GM12878 (cell line): ENCODE data around the gene IPPK. TPM values are rescaled to one million over a fixed set of nuclear protein-coding genes. Genes with fewer than 3 reads are reported as not detected.

Experiments
- ATAC-seq: fragments of 200-7000 bp; cut with Tn5 transposase; 3 replicates; pipeline ENCODE4 v1.9.1; 2020; ENCODE audit warnings: mild to moderate bottlenecking, moderate library complexity
- BruUV-seq: library from RNA; stranded (reverse); fragments of 400-500 nt; replicated peaks from 2 replicates; lab custom pipeline; 2021; lab: Mats Ljungman, UMichigan
- CTCF ChIA-PET: fragments of 300-600 bp; sonication (Branson Sonifier 250); formaldehyde crosslinking; extraction: SDS; loops from one replicate; lab custom pipeline; 2021; ENCODE audit warnings: inconsistent platforms; lab: Yijun Ruan, JAX
- POLR2A ChIA-PET: fragments of 350-600 bp; formaldehyde crosslinking; extraction: SDS; loops from one replicate; lab custom pipeline; 2021; ENCODE audit warnings: inconsistent platforms; lab: Charles Lee
- RAD21 ChIA-PET: fragments of 300-600 bp; sonication (Branson Sonifier 250); formaldehyde crosslinking; loops from one replicate; lab custom pipeline; 2023; ENCODE audit warnings: antibody characterized with exemption; ENCODE audit not compliant: unreplicated experiment; lab: Charles Lee
- SMC1A ChIA-PET: fragments of 300-600 bp; sonication (Branson Sonifier 250); formaldehyde crosslinking; loops from one replicate; lab custom pipeline; 2023; ENCODE audit not compliant: unreplicated experiment, uncharacterized antibody; lab: Charles Lee
- DNase-seq: peaks from one replicate; pipeline ENCODE4 v3.0.0-alpha.2; 2011; ENCODE audit warnings: low read depth, low spot score
- FAIRE-seq: peaks from 3 replicates; lab custom pipeline; 2011; peaks lifted over from hg19 to GRCh38; lab: Jason Lieb, UNC
- H2AFZ ChIP-seq: 2 replicates; pipeline ENCODE4 v1.6.0; 2011; ENCODE audit warnings: low read depth, low read length, control low read depth; ENCODE audit not compliant: control insufficient read depth
- H3K27ac ChIP-seq: 2 replicates; pipeline ENCODE4 v1.5.1; 2011; ENCODE audit warnings: control low read depth; ENCODE audit not compliant: control insufficient read depth, insufficient read depth
- H3K27me3 ChIP-seq, 2 experiments: replicated peaks in 1 of 2; 2 replicates each; pipeline versions ENCODE4 v1.6.0 to v1.6.1; 2011; ENCODE audit warnings: low read length in 1 of 2; ENCODE audit not compliant: control insufficient read depth in 2 of 2, insufficient read depth in 2 of 2
- H3K36me3 ChIP-seq, 2 experiments: 2 replicates each; pipeline ENCODE4 v1.5.1; 2011; ENCODE audit warnings: low read length in 1 of 2; ENCODE audit not compliant: control insufficient read depth in 2 of 2, insufficient read depth in 2 of 2
- H3K4me1 ChIP-seq: 2 replicates; pipeline ENCODE4 v1.6.1; 2011; ENCODE audit warnings: mild to moderate bottlenecking, low read length, moderate library complexity, mixed read lengths; ENCODE audit not compliant: control insufficient read depth, insufficient read depth
- H3K4me2 ChIP-seq: 2 replicates; pipeline ENCODE4 v1.6.0; 2011; ENCODE audit warnings: control low read depth; ENCODE audit not compliant: control insufficient read depth, insufficient read depth
- H3K4me3 ChIP-seq: fragments of 200-600 bp; sonication (generic); 2 replicates; pipeline ENCODE4 v1.5.1; 2016
- H3K79me2 ChIP-seq: 2 replicates; pipeline ENCODE4 v1.6.0; 2011; ENCODE audit warnings: low read length; ENCODE audit not compliant: control insufficient read depth, insufficient read depth
- H3K9ac ChIP-seq: 2 replicates; pipeline ENCODE4 v1.8.0; 2011; ENCODE audit warnings: low read length, control low read depth, mixed read lengths; ENCODE audit not compliant: control insufficient read depth, insufficient read depth
- H3K9me3 ChIP-seq: replicated peaks from 3 replicates; pipeline ENCODE4 v1.5.1; 2011; ENCODE audit warnings: mild to moderate bottlenecking, low read length; ENCODE audit not compliant: control insufficient read depth, insufficient read depth
- H4K20me1 ChIP-seq: 2 replicates; pipeline ENCODE4 v1.6.0; 2011; ENCODE audit not compliant: control insufficient read depth, insufficient read depth
- ATF7 ChIP-seq: fragments of 450-650 bp; IDR thresholded peaks from 2 replicates; pipeline ENCODE4 v1.6.1; 2016; ENCODE audit warnings: low read depth, mild to moderate bottlenecking
- BACH1 ChIP-seq: fragments of 450-650 bp; IDR thresholded peaks from 2 replicates; pipeline ENCODE4 v1.6.1; 2017; ENCODE audit warnings: mild to moderate bottlenecking, borderline replicate concordance
- EZH2 ChIP-seq: IDR thresholded peaks from 2 replicates; pipeline ENCODE4 v1.6.1; 2012; ENCODE audit warnings: low read depth, mild to moderate bottlenecking, control low read depth, inconsistent platforms, low read length, borderline replicate concordance; ENCODE audit not compliant: control insufficient read depth
- IKZF2 ChIP-seq, 2 experiments: fragments of 450-650 bp; IDR thresholded peaks; 2 replicates each; pipeline ENCODE4 v1.6.1; 2017; ENCODE audit warnings: mild to moderate bottlenecking in 2 of 2, moderate library complexity in 2 of 2
- JUNB ChIP-seq: IDR thresholded peaks from 2 replicates; pipeline ENCODE4 v1.6.1; 2016; ENCODE audit warnings: antibody characterized with exemption, mild to moderate bottlenecking
- KAT2A ChIP-seq: conservative IDR thresholded peaks from 2 replicates; pipeline ENCODE4 v1.6.1; 2011; ENCODE audit warnings: low read depth, low read length; ENCODE audit not compliant: control insufficient read depth
- MTA2 ChIP-seq: fragments of 450-650 bp; IDR thresholded peaks from 2 replicates; pipeline ENCODE4 v1.6.1; 2016; ENCODE audit warnings: low read depth, mild to moderate bottlenecking, moderate library complexity
- MYC ChIP-seq: IDR thresholded peaks from 2 replicates; pipeline ENCODE4 v1.6.1; 2011; ENCODE audit warnings: mild to moderate bottlenecking, low read length, moderate library complexity, inconsistent platforms; ENCODE audit not compliant: insufficient read depth, insufficient replicate concordance, insufficient read length, severe bottlenecking
- NR2C2 ChIP-seq: IDR thresholded peaks from 2 replicates; pipeline ENCODE4 v1.6.1; 2011; ENCODE audit warnings: borderline replicate concordance, low read depth; ENCODE audit not compliant: control insufficient read depth, insufficient read length
- RELA ChIP-seq: fragments of 450-650 bp; IDR thresholded peaks from 2 replicates; pipeline ENCODE4 v1.8.0; 2014; ENCODE audit warnings: borderline replicate concordance; ENCODE audit not compliant: partially characterized antibody
- SUZ12 ChIP-seq: fragments of 200-600 bp; sonication (generic); IDR thresholded peaks from one replicate; pipeline ENCODE4 v1.6.1; 2018; ENCODE audit warnings: antibody characterized with exemption, mild to moderate bottlenecking; ENCODE audit not compliant: unreplicated experiment
- WGBS: methylation state at CpG from one replicate; pipeline ENCODE4 v1.1.6; 2016; ENCODE audit warnings: low lambda C conversion rate; ENCODE audit not compliant: insufficient replicate concordance, insufficient coverage; ENCODE audit errors: missing lambda C conversion rate; 5-methylcytosine and 5-hydroxymethylcytosine counted together
- in situ Hi-C: fragments of 300-500 bp; cut with MboI; formaldehyde crosslinking; loops from 9 replicates; pipeline ENCODE4 v1.14.3; 2018; ENCODE audit warnings: mixed read lengths
- intact Hi-C: fragments of 100-400 bp; cut with micrococcal nuclease; formaldehyde crosslinking; loops from one replicate; pipeline ENCODE4 v1.14.2; 2022; ENCODE audit not compliant: unreplicated experiment
- polyA plus RNA-seq, 11 experiments: library from polyadenylated mRNA; depleted of rRNA in 4 of 11; unstranded in 6 of 11; stranded (reverse) in 5 of 11; fragments of >200 nt; fragmentation: Nextera tagmentation in 4 of 11; fragmentation: Illumina TruSeq in 1 of 11; extraction: Ambion mirVana in 4 of 11; extraction: Trizol in 1 of 11; gene quantifications; 1 replicate in 1 of 11; 2 replicates in 10 of 11; pipeline versions ENCODE4 v1.2.1 to v1.2.3, GENCODE V29; 2011 to 2016; ENCODE audit warnings: inconsistent platforms in 2 of 11, missing spikeins in 2 of 11, low read depth in 1 of 11
- total RNA-seq, 4 experiments: library from RNA; depleted of rRNA in 3 of 4; stranded (reverse); fragments of >200 nt in 3 of 4; fragmentation: Illumina TruSeq in 1 of 4; extraction: Trizol in 1 of 4; gene quantifications; 2 replicates each; pipeline versions ENCODE4 v1.2.1 to v1.2.3, GENCODE V29; 2013 to 2021
- TF ChIP-seq, protein P1 (sequence below): IDR thresholded peaks from 2 replicates; pipeline ENCODE4 v1.6.1; 2011; ENCODE audit warnings: borderline replicate concordance, low read depth, mild to moderate bottlenecking, moderate library complexity, mixed read lengths, low read length; ENCODE audit not compliant: insufficient read depth; ENCODE audit errors: extremely low read length
- TF ChIP-seq, protein P2 (sequence below): IDR thresholded peaks from 2 replicates; pipeline ENCODE4 v1.6.1; 2012; ENCODE audit warnings: low read length, inconsistent platforms
- TF ChIP-seq, protein P3 (sequence below): fragments of 450-650 bp; conservative IDR thresholded peaks from 2 replicates; pipeline ENCODE4 v1.6.1; 2017; ENCODE audit warnings: mild to moderate bottlenecking, moderate library complexity

IPPK gene
- total and polyA plus RNA-seq, 10 of the 15 experiments (the other 5 are each of a cell fraction or from before 2014, with no cell fraction given), result 2.1 to 22.1 (median 11.4) TPM

DNA sequence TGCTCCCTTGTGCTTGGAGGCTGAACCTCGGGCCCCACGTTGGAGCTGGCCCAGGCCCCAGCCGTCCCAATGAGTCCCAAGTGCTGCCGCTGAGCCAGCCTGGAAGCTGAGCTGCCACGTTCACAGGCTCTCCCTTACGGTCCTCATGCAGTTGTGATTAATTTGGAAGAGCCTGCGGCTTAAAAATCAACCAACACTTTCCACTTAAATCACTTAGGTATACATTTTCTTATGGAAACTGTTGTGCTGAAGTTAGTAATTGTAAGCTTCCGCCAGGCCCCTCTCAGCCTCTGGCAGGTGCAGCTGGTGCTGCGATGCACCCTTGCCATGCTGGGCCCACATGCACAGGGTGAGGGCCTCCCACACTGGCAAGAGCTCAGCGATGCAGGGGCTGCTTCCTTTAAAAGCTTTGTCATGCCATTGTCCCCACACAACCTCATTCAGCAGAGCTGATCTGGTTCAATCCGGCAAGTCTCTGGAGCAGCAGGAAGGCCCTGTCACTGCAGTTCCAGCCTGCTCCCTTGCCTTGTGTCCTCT is 61.0 kb downstream of the IPPK start (continued):
- TF ChIP-seq MTA2 (no peak), NR2C2 (no peak)
- TF ChIP-seq, all 136 proteins: peak for 0

DNA sequence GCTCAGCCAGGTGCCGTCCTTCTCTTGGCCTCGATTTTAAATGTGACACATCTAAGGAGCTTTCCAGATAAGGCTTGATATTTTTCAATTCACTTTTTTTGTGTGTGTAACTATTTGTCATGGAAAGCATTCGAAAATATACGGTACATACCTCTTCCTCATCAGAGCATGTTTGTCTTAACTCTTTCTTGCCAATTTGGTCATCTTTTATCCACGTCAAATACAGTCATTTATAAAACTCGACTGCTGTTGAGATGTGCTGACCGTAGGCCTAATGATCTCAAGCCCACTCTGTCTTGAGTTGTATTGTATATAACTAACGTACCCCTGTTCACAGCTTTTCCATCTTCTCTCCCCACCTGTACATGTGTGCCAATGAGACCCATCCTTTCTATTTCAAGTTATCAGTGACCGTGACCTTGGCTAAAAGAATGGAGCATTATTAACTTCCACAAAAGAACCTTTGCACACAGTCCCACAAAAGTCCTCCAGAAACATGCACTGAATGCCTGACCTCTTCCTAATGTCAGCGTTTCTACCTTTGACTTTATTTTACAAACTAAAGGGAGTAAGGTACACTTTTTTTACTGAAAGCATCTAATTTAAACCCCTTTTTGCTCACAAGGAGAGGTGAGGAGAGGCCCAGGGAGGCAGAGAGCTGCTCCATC is 61.6 kb downstream of the IPPK start:
- H2AFZ ChIP-seq, result no peak overlapping the region
- H3K27ac ChIP-seq, result no peak overlapping the region
- peaks cover 2% of the 10 kb centered on the region for H3K9me3 ChIP-seq
- peaks cover 0 to 6% of the 10 kb centered on the region in 2 experiments; a peak in 3 of 4 replicates for H3K36me3 ChIP-seq
- BruUV-seq, result no TSS peak
- H3K27me3 ChIP-seq, result no peaks in the 10 kb centered on the region
- in situ Hi-C loops, result no loop called here
- DNase-seq, result no peak
- TF ChIP-seq IKZF2 (IDR thresholded peaks at IDR 0.05) (no peak), RELA (no peak), KAT2A (no peak), EZH2 (no peak), SUZ12 (no peak), JUNB (no peak), BACH1 (no peak), MYC (no peak), ATF7 (no peak)
- TF ChIP-seq, protein P1, sequence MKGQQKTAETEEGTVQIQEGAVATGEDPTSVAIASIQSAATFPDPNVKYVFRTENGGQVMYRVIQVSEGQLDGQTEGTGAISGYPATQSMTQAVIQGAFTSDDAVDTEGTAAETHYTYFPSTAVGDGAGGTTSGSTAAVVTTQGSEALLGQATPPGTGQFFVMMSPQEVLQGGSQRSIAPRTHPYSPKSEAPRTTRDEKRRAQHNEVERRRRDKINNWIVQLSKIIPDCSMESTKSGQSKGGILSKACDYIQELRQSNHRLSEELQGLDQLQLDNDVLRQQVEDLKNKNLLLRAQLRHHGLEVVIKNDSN, result no peak
- TF ChIP-seq, protein P2, sequence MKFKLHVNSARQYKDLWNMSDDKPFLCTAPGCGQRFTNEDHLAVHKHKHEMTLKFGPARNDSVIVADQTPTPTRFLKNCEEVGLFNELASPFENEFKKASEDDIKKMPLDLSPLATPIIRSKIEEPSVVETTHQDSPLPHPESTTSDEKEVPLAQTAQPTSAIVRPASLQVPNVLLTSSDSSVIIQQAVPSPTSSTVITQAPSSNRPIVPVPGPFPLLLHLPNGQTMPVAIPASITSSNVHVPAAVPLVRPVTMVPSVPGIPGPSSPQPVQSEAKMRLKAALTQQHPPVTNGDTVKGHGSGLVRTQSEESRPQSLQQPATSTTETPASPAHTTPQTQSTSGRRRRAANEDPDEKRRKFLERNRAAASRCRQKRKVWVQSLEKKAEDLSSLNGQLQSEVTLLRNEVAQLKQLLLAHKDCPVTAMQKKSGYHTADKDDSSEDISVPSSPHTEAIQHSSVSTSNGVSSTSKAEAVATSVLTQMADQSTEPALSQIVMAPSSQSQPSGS, result no peak
- TF ChIP-seq, protein P3, sequence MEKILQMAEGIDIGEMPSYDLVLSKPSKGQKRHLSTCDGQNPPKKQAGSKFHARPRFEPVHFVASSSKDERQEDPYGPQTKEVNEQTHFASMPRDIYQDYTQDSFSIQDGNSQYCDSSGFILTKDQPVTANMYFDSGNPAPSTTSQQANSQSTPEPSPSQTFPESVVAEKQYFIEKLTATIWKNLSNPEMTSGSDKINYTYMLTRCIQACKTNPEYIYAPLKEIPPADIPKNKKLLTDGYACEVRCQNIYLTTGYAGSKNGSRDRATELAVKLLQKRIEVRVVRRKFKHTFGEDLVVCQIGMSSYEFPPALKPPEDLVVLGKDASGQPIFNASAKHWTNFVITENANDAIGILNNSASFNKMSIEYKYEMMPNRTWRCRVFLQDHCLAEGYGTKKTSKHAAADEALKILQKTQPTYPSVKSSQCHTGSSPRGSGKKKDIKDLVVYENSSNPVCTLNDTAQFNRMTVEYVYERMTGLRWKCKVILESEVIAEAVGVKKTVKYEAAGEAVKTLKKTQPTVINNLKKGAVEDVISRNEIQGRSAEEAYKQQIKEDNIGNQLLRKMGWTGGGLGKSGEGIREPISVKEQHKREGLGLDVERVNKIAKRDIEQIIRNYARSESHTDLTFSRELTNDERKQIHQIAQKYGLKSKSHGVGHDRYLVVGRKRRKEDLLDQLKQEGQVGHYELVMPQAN, result no peak
- 84% methylated on average over 10 of the region's 10 CpGs for WGBS
- no peaks in the 10 kb centered on the region; the same call in 1 of the 2 replicates for H3K4me1 ChIP-seq
- intact Hi-C loops, result no loop called here
- no peaks in the 10 kb centered on the region for H4K20me1 ChIP-seq
- no peak overlapping the region for H3K9ac ChIP-seq
- ATAC-seq, result no peak
- no peak overlapping the region for H3K4me2 ChIP-seq
- no peak overlapping the region for H3K4me3 ChIP-seq
- RAD21 ChIA-PET, result no interaction called here
- SMC1A ChIA-PET, result no interaction called here
- CTCF ChIA-PET, result interaction anchor here (1.3 to 1.4 kb wide), 3 partner anchors 8 to 183 kb away, joined by 3 to 4 read pairs (median 3); no protein-coding TSS in a partner anchor
- H3K79me2 ChIP-seq, result no peaks in the 10 kb centered on the region
- POLR2A ChIA-PET, result no interaction called here
- no peak for FAIRE-seq
